Measurements from ENCODE around the gene GTF3C2. TPM values are rescaled to one million over a fixed set of nuclear protein-coding genes. Genes with fewer than 3 reads are reported as not detected.

Gene GTF3C2
- total RNA-seq, 1 experiment from 2014 or later: 109 TPM

GRCh38 chr2:27308359-27308881 is 48.1 kb downstream of the GTF3C2 start, which contains the start of gene UCN:
Gene UCN, minus strand, starts transcription at chr2:27308445. Its CDS starts 550 bp downstream, at chr2:27307895.
- no peak within 1 kb of the TSS for H4K8ac ChIP-seq (replicated peaks; ENCODE audit: insufficient read length, low read depth, low read length)
- Mint-ChIP-seq H3K4me1 (peaks cover 3 to 5% of the 10 kb centered on the region in 2 experiments; a peak in 3 of 4 replicates), H3K4me3 (peak within 1 kb of the TSS; percentile 36 to 64), H3K36me3 (ENCODE audit: insufficient read depth in 1 of 3, low read depth in 3 of 3) (peaks cover 9 to 12% (median 10%) of the 10 kb centered on the region in 3 experiments; a peak in 6 of 7 replicates), H3K27ac (no peak within 1 kb of the TSS; a peak in 1 of 7 replicates), H3K27me3 (ENCODE audit: low read depth) (peaks cover 52% of the 10 kb centered on the region), H3K9me3 (no peaks in the 10 kb centered on the region)
- H3K27ac ChIP-seq (ENCODE audit: insufficient read length, low read depth, low read length): no peak within 1 kb of the TSS
- H3K23ac ChIP-seq (ENCODE audit: insufficient read length, low read depth, low read length): no peak within 1 kb of the TSS
- H3T11ph ChIP-seq (ENCODE audit: low read length): no peak within 1 kb of the TSS
- WGBS (ENCODE audit: extremely low coverage, insufficient read length, low lambda C conversion rate): no CpG with 5 or more reads among the region's 25 CpGs
- no peak within 1 kb of the TSS for H4K5ac ChIP-seq (ENCODE audit: insufficient read length, low read depth, low read length)
- H3K79me1 ChIP-seq (ENCODE audit: insufficient read depth, low read depth, low read length, poor library complexity, severe bottlenecking): no peaks in the 10 kb centered on the region
- H2BK20ac ChIP-seq (ENCODE audit: low read depth, low read length, poor library complexity, severe bottlenecking): no peak within 1 kb of the TSS
- peaks cover 9% of the 10 kb centered on the region for H3K23me2 ChIP-seq (ENCODE audit: insufficient read length, low read depth, low read length, poor library complexity, severe bottlenecking)
- no peaks in the 10 kb centered on the region for H4K20me1 ChIP-seq (ENCODE audit: control insufficient read depth, insufficient read depth, insufficient read length)
- H3K14ac ChIP-seq (ENCODE audit: insufficient read depth, low read length): no peak within 1 kb of the TSS
- H2AK5ac ChIP-seq (ENCODE audit: insufficient read length, low read length): no peak within 1 kb of the TSS
- peaks cover 21% of the 10 kb centered on the region for H3K27me3 ChIP-seq (ENCODE audit: insufficient read depth, low read length)
- H3K18ac ChIP-seq (ENCODE audit: insufficient read length, low read depth, low read length): no peak within 1 kb of the TSS
- H3K79me2 ChIP-seq (ENCODE audit: insufficient read depth, low read length): no peaks in the 10 kb centered on the region
- H4K91ac ChIP-seq (ENCODE audit: insufficient read length, low read depth, low read length): no peak within 1 kb of the TSS
- peak within 1 kb of the TSS; percentile 34 for H3K4me2 ChIP-seq (ENCODE audit: insufficient read depth, insufficient read length, low read length)
- H3K4me1 ChIP-seq (ENCODE audit: insufficient read depth, low read length): no peaks in the 10 kb centered on the region
- no peak within 1 kb of the TSS for H2BK15ac ChIP-seq (ENCODE audit: low read depth, low read length)
- no peaks in the 10 kb centered on the region for H3K9me3 ChIP-seq (ENCODE audit: control insufficient read depth, low read depth, low read length)
- DNase-seq: peak; percentile 82
- no peak within 1 kb of the TSS for H2BK5ac ChIP-seq (ENCODE audit: insufficient read length, low read length)
- no peak within 1 kb of the TSS for H3K9ac ChIP-seq (ENCODE audit: extremely low read depth, insufficient read length, low read length)
- no peak for TF ChIP-seq CTCF (conservative IDR thresholded peaks at IDR 0.05)
- no peak within 1 kb of the TSS for H2AFZ ChIP-seq (ENCODE audit: low read length)
- no peak within 1 kb of the TSS for H3K56ac ChIP-seq (ENCODE audit: insufficient read length, low read depth, low read length)
- no peak within 1 kb of the TSS for H3K4ac ChIP-seq (ENCODE audit: low read depth, low read length)
- H2BK120ac ChIP-seq (ENCODE audit: low read depth, low read length, poor library complexity, severe bottlenecking): no peak within 1 kb of the TSS
- H2BK12ac ChIP-seq (ENCODE audit: insufficient read length, low read depth, low read length): no peak within 1 kb of the TSS
